ENCODE data around the gene PDZD4.

- TF ChIP-seq FOXM1 (IDR thresholded peaks at IDR 0.05; ENCODE audit: borderline replicate concordance): no peak
- no peak for TF ChIP-seq ZNF384 (IDR thresholded peaks at IDR 0.05)
Observed at GRCh38 chrX:153781428-153782047, 48.8 kb downstream of the PDZD4 start.
